HepG2 (cell line): ENCODE results near the gene LITAFD.

Experiments used
- CTCF ChIP-seq: sonication (generic); formaldehyde crosslinking; IDR thresholded peaks from 2 replicates; pipeline ENCODE4 v1.5.0; 2020; ENCODE audit warnings: mild to moderate bottlenecking, missing genetic modification reagents, moderate library complexity
- FOXJ3 ChIP-seq: sonication (generic); formaldehyde crosslinking; IDR thresholded peaks from 2 replicates; pipeline ENCODE4 v1.4.0; 2020; ENCODE audit warnings: missing genetic modification reagents, mild to moderate bottlenecking, borderline replicate concordance
- IRF1 ChIP-seq: sonication (generic); formaldehyde crosslinking; IDR thresholded peaks from 2 replicates; pipeline ENCODE4 v1.4.0; 2020; ENCODE audit warnings: low read depth, mild to moderate bottlenecking, missing genetic modification reagents
- NR2F1 ChIP-seq, 2 experiments: fragments of 450-650 bp in 1 of 2; formaldehyde crosslinking in 1 of 2; IDR thresholded peaks; 2 replicates each; pipeline versions ENCODE4 v1.5.0 to v1.6.1; 2016 to 2020; ENCODE audit warnings: mild to moderate bottlenecking in 1 of 2, missing compliant biosample characterization in 1 of 2, missing genetic modification reagents in 1 of 2, moderate library complexity in 1 of 2
- POLR2AphosphoS2 ChIP-seq: IDR thresholded peaks from 2 replicates; pipeline ENCODE4 v1.6.1; 2011; ENCODE audit warnings: low read depth, low read length, improper control_type of control experiment
- PRDM4 ChIP-seq: sonication (generic); formaldehyde crosslinking; IDR thresholded peaks from 2 replicates; pipeline ENCODE4 v1.9.0; 2021; ENCODE audit warnings: missing genetic modification reagents, borderline replicate concordance
- TBX3 ChIP-seq: fragments of 450-650 bp; IDR thresholded peaks from 2 replicates; pipeline ENCODE4 v1.6.1; 2017; ENCODE audit warnings: antibody characterized with exemption, mild to moderate bottlenecking, inconsistent platforms, borderline replicate concordance
- THAP9 ChIP-seq: sonication (generic); formaldehyde crosslinking; IDR thresholded peaks from 2 replicates; pipeline ENCODE4; 2020; ENCODE audit warnings: missing genetic modification reagents, mild to moderate bottlenecking, borderline replicate concordance
- XBP1 ChIP-seq: sonication (generic); formaldehyde crosslinking; IDR thresholded peaks from 2 replicates; pipeline ENCODE4 v1.5.0; 2020; ENCODE audit warnings: missing genetic modification reagents
- ZBTB40 ChIP-seq, 2 experiments: fragments of 450-650 bp in 1 of 2; sonication (generic) in 1 of 2; formaldehyde crosslinking in 1 of 2; IDR thresholded peaks; 2 replicates each; pipeline versions ENCODE4 v1.6.1 to v1.8.0; 2016 to 2022; ENCODE audit warnings: antibody characterized with exemption in 1 of 2, mild to moderate bottlenecking in 1 of 2, missing genetic modification reagents in 1 of 2
- ZBTB43 ChIP-seq: sonication (generic); formaldehyde crosslinking; conservative IDR thresholded peaks from 2 replicates; pipeline ENCODE4 v1.4.0; 2020; ENCODE audit warnings: missing genetic modification reagents
- ZFP36 ChIP-seq: fragments of 150-350 bp; IDR thresholded peaks from 2 replicates; pipeline ENCODE4 v1.6.1; 2018; ENCODE audit warnings: borderline replicate concordance, low read length, low read depth; ENCODE audit not compliant: partially characterized antibody
- ZNF143 ChIP-seq: sonication (generic); formaldehyde crosslinking; IDR thresholded peaks from 2 replicates; pipeline ENCODE4 v1.4.0; 2020; ENCODE audit warnings: missing genetic modification reagents

- TF ChIP-seq PRDM4 (CRISPR knock-in tag): no peak
- no peak for TF ChIP-seq FOXJ3
- TF ChIP-seq ZNF143 (CRISPR knock-in tag): no peak
- no peak for TF ChIP-seq XBP1 (CRISPR knock-in tag)
- no peak for TF ChIP-seq ZBTB40 (IDR thresholded peaks at IDR 0.05)
- no peak for TF ChIP-seq ZBTB40 (CRISPR knock-in tag; IDR thresholded peaks at IDR 0.05)
- no peak for TF ChIP-seq TBX3
- TF ChIP-seq NR2F1 (CRISPR knock-in tag; IDR thresholded peaks at IDR 0.05): no peak
- TF ChIP-seq POLR2AphosphoS2: no peak
- no peak for TF ChIP-seq THAP9
- TF ChIP-seq CTCF (CRISPR knock-in tag): no peak
- TF ChIP-seq ZBTB43 (CRISPR knock-in tag): no peak
- TF ChIP-seq ZFP36: no peak
- no peak for TF ChIP-seq IRF1
These were observed 700 bp downstream of the LITAFD start for GRCh38 chr16:8882725-8883377.
